ENCODE data around the gene PVR. TPM values are rescaled to one million over a fixed set of nuclear protein-coding genes. Genes with fewer than 3 reads are reported as not detected.

The PVR gene
- total RNA-seq, 1 donor from 2014 or later: 102 TPM

DNA sequence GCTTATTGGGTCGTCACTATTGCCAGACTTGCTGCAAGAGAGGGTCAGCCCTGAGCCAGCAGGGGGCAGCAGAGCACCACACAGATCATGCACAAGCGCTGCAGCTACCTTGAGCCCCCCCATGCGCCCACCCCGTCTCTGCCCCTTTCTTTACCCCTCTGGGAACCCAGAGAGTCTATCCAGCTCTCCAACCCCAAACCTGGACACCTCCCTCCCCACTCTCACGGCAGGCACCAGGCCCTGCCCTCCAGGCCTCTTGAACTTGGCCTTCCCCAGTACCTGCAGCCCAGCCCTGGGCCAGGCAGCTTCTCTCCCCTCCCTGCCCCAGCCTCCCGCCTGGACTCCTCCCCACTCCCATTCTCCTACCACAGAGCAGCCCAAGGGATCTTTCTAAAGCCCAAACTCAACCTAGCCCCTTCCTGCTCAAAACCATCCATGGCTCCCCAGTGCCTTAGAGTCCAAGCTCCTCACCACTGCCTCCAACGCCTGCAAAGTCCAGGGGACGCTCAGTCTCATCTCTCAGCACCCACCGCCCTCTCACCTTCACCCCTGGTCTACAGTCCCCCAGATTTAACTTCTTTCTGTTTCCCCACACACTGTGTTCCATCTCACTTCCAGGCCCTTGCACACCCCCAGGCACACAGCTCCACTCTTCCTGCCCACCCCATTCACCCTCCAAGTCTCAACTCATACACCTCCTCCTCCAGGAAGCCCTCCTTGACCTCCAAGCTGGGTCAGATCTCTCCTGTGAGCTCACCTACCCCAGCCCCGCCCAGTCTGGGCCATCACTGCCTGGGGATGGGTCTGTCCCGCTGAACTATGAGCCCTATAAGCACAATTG, 45.8 kb downstream of the PVR start:
- TF ChIP-seq, protein P1, sequence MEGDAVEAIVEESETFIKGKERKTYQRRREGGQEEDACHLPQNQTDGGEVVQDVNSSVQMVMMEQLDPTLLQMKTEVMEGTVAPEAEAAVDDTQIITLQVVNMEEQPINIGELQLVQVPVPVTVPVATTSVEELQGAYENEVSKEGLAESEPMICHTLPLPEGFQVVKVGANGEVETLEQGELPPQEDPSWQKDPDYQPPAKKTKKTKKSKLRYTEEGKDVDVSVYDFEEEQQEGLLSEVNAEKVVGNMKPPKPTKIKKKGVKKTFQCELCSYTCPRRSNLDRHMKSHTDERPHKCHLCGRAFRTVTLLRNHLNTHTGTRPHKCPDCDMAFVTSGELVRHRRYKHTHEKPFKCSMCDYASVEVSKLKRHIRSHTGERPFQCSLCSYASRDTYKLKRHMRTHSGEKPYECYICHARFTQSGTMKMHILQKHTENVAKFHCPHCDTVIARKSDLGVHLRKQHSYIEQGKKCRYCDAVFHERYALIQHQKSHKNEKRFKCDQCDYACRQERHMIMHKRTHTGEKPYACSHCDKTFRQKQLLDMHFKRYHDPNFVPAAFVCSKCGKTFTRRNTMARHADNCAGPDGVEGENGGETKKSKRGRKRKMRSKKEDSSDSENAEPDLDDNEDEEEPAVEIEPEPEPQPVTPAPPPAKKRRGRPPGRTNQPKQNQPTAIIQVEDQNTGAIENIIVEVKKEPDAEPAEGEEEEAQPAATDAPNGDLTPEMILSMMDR (IDR thresholded peaks at IDR 0.05; ENCODE audit: insufficient read depth, low read length, severe bottlenecking): peak; percentile 97
- no peak for FAIRE-seq
- H3K27me3 ChIP-seq (ENCODE audit: control insufficient read depth, insufficient read depth, low read length): no peaks in the 10 kb centered on the region
- no peak overlapping the region for H3K4me3 ChIP-seq (ENCODE audit: low read depth, low read length)
- DNase-seq (ENCODE audit: low read depth): peak; percentile 50
- H3K36me3 ChIP-seq (ENCODE audit: control insufficient read depth, insufficient read depth, low read length): no peaks in the 10 kb centered on the region

DNA sequence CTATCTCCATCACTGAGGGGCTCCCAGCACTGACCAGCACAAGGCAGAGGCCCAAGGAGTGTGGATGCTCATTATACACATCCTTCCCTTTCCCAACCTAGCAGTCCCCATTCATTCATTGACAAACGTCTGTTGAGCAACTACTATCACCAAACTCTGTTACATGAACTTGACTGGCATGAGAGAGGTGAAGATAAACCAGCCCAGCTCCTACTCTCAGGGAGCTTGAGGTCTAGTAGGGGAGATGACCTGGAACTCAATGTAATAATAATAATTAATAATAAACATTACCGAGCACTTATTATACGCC, 46.4 kb downstream of the PVR start:
- TF ChIP-seq, protein P1 (IDR thresholded peaks at IDR 0.05; ENCODE audit: insufficient read depth, low read length, severe bottlenecking): no peak
- FAIRE-seq (no peak), DNase-seq (ENCODE audit: low read depth) (no peak)
- Histone ChIP-seq H3K4me3 (ENCODE audit: low read depth, low read length) (no peak overlapping the region), H3K27me3 (ENCODE audit: control insufficient read depth, insufficient read depth, low read length) (no peaks in the 10 kb centered on the region), H3K36me3 (ENCODE audit: control insufficient read depth, insufficient read depth, low read length) (no peaks in the 10 kb centered on the region)

DNA sequence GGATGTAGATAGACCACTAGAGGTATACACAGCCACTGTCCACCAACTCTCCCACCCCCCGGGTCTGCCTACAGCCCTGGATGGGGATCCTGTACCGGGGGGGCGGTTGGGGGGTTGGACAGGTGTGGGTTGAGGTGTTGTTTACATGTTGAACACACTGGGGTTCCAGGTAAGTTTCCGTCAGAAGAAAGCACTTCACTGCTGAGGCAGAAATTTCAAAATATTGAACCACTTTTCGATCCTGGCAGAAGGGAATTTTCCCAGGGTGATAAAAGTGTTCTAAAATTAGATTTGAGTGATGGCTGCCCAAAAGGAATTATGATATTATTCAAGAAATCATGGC, 48.6 kb downstream of the PVR start:
- DNase-seq (ENCODE audit: low read depth): no peak
- Histone ChIP-seq H3K27me3 (ENCODE audit: control insufficient read depth, insufficient read depth, low read length) (no peaks in the 10 kb centered on the region), H3K36me3 (ENCODE audit: control insufficient read depth, insufficient read depth, low read length) (no peaks in the 10 kb centered on the region), H3K4me3 (ENCODE audit: low read depth, low read length) (no peak overlapping the region)
- TF ChIP-seq, protein P1 (IDR thresholded peaks at IDR 0.05; ENCODE audit: insufficient read depth, low read length, severe bottlenecking): no peak
- no peak for FAIRE-seq

DNA sequence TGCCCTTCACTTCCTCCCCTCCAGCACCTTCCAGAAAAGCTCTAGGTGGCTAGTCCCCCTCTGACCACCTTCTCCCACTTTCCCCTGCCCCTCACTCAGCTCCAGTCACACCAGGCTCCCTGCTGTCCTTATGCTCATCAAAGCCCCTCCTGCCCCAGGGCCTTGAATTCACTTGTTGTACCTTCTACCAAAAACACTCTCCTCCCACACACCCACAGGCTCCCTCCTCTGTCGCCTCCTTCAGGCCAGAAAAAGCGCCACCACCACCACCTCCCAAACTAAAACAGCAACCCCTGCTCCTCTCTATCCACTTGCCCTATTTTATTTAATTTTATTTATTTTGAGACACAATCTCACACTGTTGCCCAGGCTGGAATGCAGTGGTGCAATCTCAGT, 50.5 kb downstream of the PVR start:
- Histone ChIP-seq H3K27me3 (ENCODE audit: control insufficient read depth, insufficient read depth, low read length) (no peaks in the 10 kb centered on the region), H3K36me3 (ENCODE audit: control insufficient read depth, insufficient read depth, low read length) (no peaks in the 10 kb centered on the region), H3K4me3 (ENCODE audit: low read depth, low read length) (no peak overlapping the region)
- FAIRE-seq (no peak), DNase-seq (ENCODE audit: low read depth) (no peak)
- TF ChIP-seq, protein P1 (IDR thresholded peaks at IDR 0.05; ENCODE audit: insufficient read depth, low read length, severe bottlenecking): peak; percentile 28

DNA sequence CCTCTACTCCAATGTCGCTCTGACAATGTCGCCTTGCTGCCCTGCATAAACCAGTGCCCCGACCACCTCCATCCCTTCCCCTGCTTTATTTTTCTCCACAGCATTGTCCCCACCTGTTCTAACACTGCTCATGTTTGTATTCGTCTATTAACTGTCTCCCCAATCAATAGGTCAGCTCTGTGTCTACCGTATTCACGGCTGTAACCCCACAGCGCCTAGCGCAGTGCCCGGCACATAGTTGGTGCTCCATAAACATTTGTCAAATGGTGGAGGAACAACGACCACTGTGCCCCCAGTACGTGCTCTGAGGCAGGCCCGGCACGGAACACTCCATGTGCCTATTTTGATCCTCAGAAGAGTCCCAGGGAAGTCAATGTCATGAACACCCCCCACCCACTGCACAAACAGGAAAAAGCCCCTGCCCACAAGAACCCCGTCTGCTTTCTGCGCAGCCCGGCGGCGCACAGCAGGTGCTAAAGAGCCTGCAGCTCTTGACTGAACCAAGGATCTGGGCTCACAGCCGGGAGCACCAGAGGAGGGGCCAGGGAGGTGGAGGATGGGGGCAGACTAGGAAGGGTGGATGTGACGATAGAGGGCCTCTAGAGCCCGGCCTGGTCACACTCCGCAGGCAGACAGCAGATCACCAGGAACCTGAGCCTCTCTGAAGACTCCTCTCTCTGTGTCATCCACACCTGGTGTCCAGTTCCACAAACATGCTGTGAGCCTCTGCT, 53.4 kb downstream of the PVR start:
- no peaks in the 10 kb centered on the region for H3K27me3 ChIP-seq (ENCODE audit: control insufficient read depth, insufficient read depth, low read length)
- no peak for DNase-seq (ENCODE audit: low read depth)
- no peak overlapping the region for H3K4me3 ChIP-seq (ENCODE audit: low read depth, low read length)
- no peaks in the 10 kb centered on the region for H3K36me3 ChIP-seq (ENCODE audit: control insufficient read depth, insufficient read depth, low read length)
- TF ChIP-seq, protein P1 (IDR thresholded peaks at IDR 0.05; ENCODE audit: insufficient read depth, low read length, severe bottlenecking): no peak
- no peak for FAIRE-seq

All from bronchial epithelial cell (primary cell).